PC-3 (cell line): ENCODE results near the gene HAND2. TPM values are rescaled to one million over a fixed set of nuclear protein-coding genes. Genes with fewer than 3 reads are reported as not detected.

ENCODE experiments used
- ATAC-seq: fragments of 200-7000 bp; cut with Tn5 transposase; 2 replicates; pipeline ENCODE4 v1.9.1; 2020; ENCODE audit warnings: mild to moderate bottlenecking, moderate library complexity
- BruUV-seq: library from RNA; stranded (reverse); fragments of 400-500 nt; replicated peaks from 2 replicates; lab custom pipeline; 2021; lab: Mats Ljungman, UMichigan
- CTCF ChIA-PET: fragments of 300-600 bp; sonication (Branson Sonifier 250); formaldehyde crosslinking; loops from one replicate; lab custom pipeline; 2022; ENCODE audit warnings: antibody characterized with exemption; lab: Charles Lee
- POLR2A ChIA-PET: fragments of 300-600 bp; sonication (Branson Sonifier 250); formaldehyde crosslinking; loops from one replicate; lab custom pipeline; 2022; ENCODE audit warnings: antibody characterized with exemption; ENCODE audit not compliant: unreplicated experiment; lab: Charles Lee
- DNase-seq: peaks from one replicate; pipeline ENCODE4 v3.0.0-alpha.2; 2015
- H2AFZ ChIP-seq: fragments of 300-600 bp; sonication (generic); 2 replicates; pipeline ENCODE4 v1.6.0; 2016; ENCODE audit warnings: antibody characterized with exemption, low read length
- H3F3A ChIP-seq: fragments of 300-600 bp; sonication (generic); one replicate; pipeline ENCODE4 v1.6.0; 2017; ENCODE audit warnings: antibody characterized with exemption, low read length, control low read depth, mild to moderate bottlenecking; ENCODE audit not compliant: unreplicated experiment
- H3K27ac ChIP-seq: fragments of 300-600 bp; sonication (generic); 2 replicates; pipeline ENCODE4 v1.5.1; 2016; ENCODE audit warnings: mild to moderate bottlenecking, low read length
- H3K27me3 ChIP-seq: fragments of 300-600 bp; sonication (generic); 2 replicates; pipeline ENCODE4 v1.6.1; 2016; ENCODE audit warnings: low read length, mixed read lengths
- H3K36me3 ChIP-seq: fragments of 300-600 bp; sonication (generic); 2 replicates; pipeline ENCODE4 v1.6.1; 2016; ENCODE audit warnings: low read depth, mixed run types, low read length, mixed read lengths
- H3K4me1 ChIP-seq: fragments of 300-600 bp; sonication (generic); 2 replicates; pipeline ENCODE4 v1.5.1; 2016; ENCODE audit warnings: low read length; ENCODE audit not compliant: insufficient read depth
- H3K4me2 ChIP-seq: fragments of 300-600 bp; sonication (generic); 2 replicates; pipeline ENCODE4 v1.6.0; 2016; ENCODE audit warnings: low read length
- H3K4me3 ChIP-seq: fragments of 300-600 bp; sonication (generic); 2 replicates; pipeline ENCODE4 v1.5.1; 2016; ENCODE audit warnings: mild to moderate bottlenecking, low read length, mixed read lengths
- H3K79me2 ChIP-seq: fragments of 300-600 bp; sonication (generic); 2 replicates; pipeline ENCODE4 v1.6.1; 2017; ENCODE audit warnings: low read length, mixed read lengths
- H3K9ac ChIP-seq: fragments of 300-600 bp; sonication (generic); 2 replicates; pipeline ENCODE4 v1.6.0; 2016; ENCODE audit warnings: mild to moderate bottlenecking, low read length
- H3K9me2 ChIP-seq: fragments of 300-600 bp; sonication (generic); replicated peaks from 2 replicates; pipeline ENCODE4 v1.6.1; 2016; ENCODE audit warnings: mixed run types, low read length, mixed read lengths
- H3K9me3 ChIP-seq: fragments of 300-600 bp; sonication (generic); 2 replicates; pipeline ENCODE4 v1.6.1; 2016; ENCODE audit warnings: low read length, mixed read lengths
- H4K20me1 ChIP-seq: fragments of 300-600 bp; sonication (generic); 2 replicates; pipeline ENCODE4 v1.6.1; 2016; ENCODE audit warnings: low read length, mixed read lengths
- CTCF ChIP-seq: fragments of 300-600 bp; sonication (generic); conservative IDR thresholded peaks from 2 replicates; pipeline ENCODE4 v1.5.1; 2017; ENCODE audit warnings: antibody characterized with exemption, low read depth, mild to moderate bottlenecking, low read length
- EZH2 ChIP-seq: fragments of 300-600 bp; sonication (generic); IDR thresholded peaks from one replicate; pipeline ENCODE4 v1.6.1; 2017; ENCODE audit warnings: antibody characterized with exemption, mild to moderate bottlenecking, low read length; ENCODE audit not compliant: unreplicated experiment
- EZH2phosphoT487 ChIP-seq: fragments of 300-600 bp; sonication (generic); IDR thresholded peaks from 2 replicates; pipeline ENCODE4 v1.6.1; 2018; ENCODE audit warnings: mild to moderate bottlenecking, antibody characterized with exemption, low read length, borderline replicate concordance
- intact Hi-C: fragments of 100-400 bp; cut with micrococcal nuclease; formaldehyde crosslinking; loops from 2 replicates; pipeline ENCODE4 v1.9.0; 2023
- total RNA-seq: library from RNA; depleted of rRNA; stranded (reverse); fragments of >200 nt; gene quantifications from 2 replicates; pipeline ENCODE4 v1.2.3, GENCODE V29; 2014

HAND2 gene
- total RNA-seq, 1 experiment from 2014 or later: not detected

- 0 out of 2 replicates have a peak overlapping the region, but pooled peaks have one; percentile 52 for H2AFZ ChIP-seq
- TF ChIP-seq EZH2 (no peak), CTCF (peak; percentile 74)
- H3F3A ChIP-seq: no peaks in the 10 kb centered on the region
- no peak overlapping the region for H3K27ac ChIP-seq
- no peaks in the 10 kb centered on the region for H3K27me3 ChIP-seq
- H3K9ac ChIP-seq: no peak overlapping the region
- intact Hi-C loops: loop anchor here (5.0 kb wide), 1 partner anchor 616 kb away; no protein-coding TSS in a partner anchor
- BruUV-seq: no TSS peak
- no peaks in the 10 kb centered on the region for H3K36me3 ChIP-seq
- no peaks in the 10 kb centered on the region for H3K4me1 ChIP-seq
- ChIA-PET CTCF (no interaction called here), POLR2A (no interaction called here)
- H3K4me2 ChIP-seq: no peak overlapping the region
- no peaks in the 10 kb centered on the region for H3K9me3 ChIP-seq
- no peaks in the 10 kb centered on the region for H4K20me1 ChIP-seq
- no peaks in the 10 kb centered on the region for H3K9me2 ChIP-seq
- peak; percentile 67 for ATAC-seq
- no peaks in the 10 kb centered on the region for H3K79me2 ChIP-seq
- no peak overlapping the region for H3K4me3 ChIP-seq
- peak; percentile 56 for DNase-seq
These were observed 24.0 kb downstream of the HAND2 start for GRCh38 chr4:173505924-173506518.

- ChIA-PET POLR2A (no interaction called here), CTCF (interaction anchor here (0.7 kb wide), 1 partner anchor 14 kb away, joined by 4 read pairs; no protein-coding TSS in a partner anchor)
- intact Hi-C loops: no loop called here
- DNase-seq: peak; percentile 33
- Histone ChIP-seq H3K36me3 (no peaks in the 10 kb centered on the region), H3K9me2 (no peaks in the 10 kb centered on the region), H3K9me3 (no peaks in the 10 kb centered on the region), H3K4me3 (no peak overlapping the region), H3K79me2 (no peaks in the 10 kb centered on the region), H2AFZ (no peak overlapping the region), H3K27ac (no peak overlapping the region), H3K4me1 (no peaks in the 10 kb centered on the region), H4K20me1 (no peaks in the 10 kb centered on the region), H3K9ac (no peak overlapping the region), H3F3A (no peaks in the 10 kb centered on the region), H3K27me3 (no peaks in the 10 kb centered on the region), H3K4me2 (no peak overlapping the region)
- no peak for ATAC-seq
- BruUV-seq: no TSS peak
- TF ChIP-seq EZH2phosphoT487 (no peak), EZH2 (no peak), CTCF (no peak)
These were observed 25.9 kb downstream of the HAND2 start for GRCh38 chr4:173504181-173504503.

GRCh38 chr4:173503330-173504180, 26.5 kb downstream of the HAND2 start:
- TF ChIP-seq EZH2phosphoT487 (no peak), EZH2 (no peak), CTCF (no peak)
- Histone ChIP-seq H3F3A (no peaks in the 10 kb centered on the region), H3K4me1 (no peaks in the 10 kb centered on the region), H4K20me1 (no peaks in the 10 kb centered on the region), H3K9me2 (no peaks in the 10 kb centered on the region), H3K27ac (no peak overlapping the region), H3K36me3 (no peaks in the 10 kb centered on the region), H3K4me2 (no peak overlapping the region), H2AFZ (no peak overlapping the region), H3K9ac (no peak overlapping the region), H3K9me3 (no peaks in the 10 kb centered on the region), H3K4me3 (no peak overlapping the region), H3K79me2 (no peaks in the 10 kb centered on the region), H3K27me3 (no peaks in the 10 kb centered on the region)
- no peak for ATAC-seq
- ChIA-PET POLR2A (no interaction called here), CTCF (interaction anchor here (0.7 kb wide), 1 partner anchor 15 kb away, joined by 4 read pairs; no protein-coding TSS in a partner anchor)
- no peak for DNase-seq
- intact Hi-C loops: no loop called here
- BruUV-seq: no TSS peak
